HepG2 (cell line): ENCODE data around the gene CLPSL2. TPM values are rescaled to one million over a fixed set of nuclear protein-coding genes. Genes with fewer than 3 reads are reported as not detected.

Source experiments
- CCAR2 ChIP-seq: fragments of 200-400 bp; formaldehyde crosslinking; optimal IDR thresholded peaks from 2 replicates; pipeline ENCODE3; 2018; ENCODE audit warnings: low read depth, mild to moderate bottlenecking, low read length, moderate library complexity
- CHCHD3 ChIP-seq: sonication (generic); formaldehyde crosslinking; IDR thresholded peaks from 2 replicates; pipeline ENCODE4 v1.8.0; 2022; ENCODE audit warnings: mild to moderate bottlenecking, missing genetic modification reagents, moderate library complexity
- FOXA3 ChIP-seq: IDR thresholded peaks from 2 replicates; pipeline ENCODE4 v1.6.1; 2016; ENCODE audit warnings: missing genetic modification reagents, missing compliant biosample characterization
- HHEX ChIP-seq: IDR thresholded peaks from 2 replicates; pipeline ENCODE4 v1.6.1; 2016; ENCODE audit warnings: control low read depth
- MTF1 ChIP-seq: sonication (generic); formaldehyde crosslinking; IDR thresholded peaks from 2 replicates; pipeline ENCODE4 v1.5.0; 2020; ENCODE audit warnings: missing genetic modification reagents
- PPARG ChIP-seq: conservative IDR thresholded peaks from 2 replicates; pipeline ENCODE4 v1.6.1; 2016; ENCODE audit warnings: missing biosample characterization, missing genetic modification reagents
- SMC3 ChIP-seq: IDR thresholded peaks from 2 replicates; pipeline ENCODE4 v1.6.1; 2011; ENCODE audit warnings: low read length, improper control_type of control experiment
- ZBTB38 ChIP-seq: sonication (generic); formaldehyde crosslinking; IDR thresholded peaks from 2 replicates; pipeline ENCODE4 v1.5.1; 2020; ENCODE audit warnings: mild to moderate bottlenecking, missing genetic modification reagents
- ZNF121 ChIP-seq: sonication (generic); formaldehyde crosslinking; IDR thresholded peaks from 2 replicates; pipeline ENCODE4 v1.5.0; 2020; ENCODE audit warnings: mild to moderate bottlenecking, missing genetic modification reagents
- ZNF253 ChIP-seq: sonication (generic); formaldehyde crosslinking; IDR thresholded peaks from 2 replicates; pipeline ENCODE4 v1.8.0; 2022; ENCODE audit warnings: mild to moderate bottlenecking, missing genetic modification reagents, borderline replicate concordance
- ZNF530 ChIP-seq: sonication (generic); formaldehyde crosslinking; IDR thresholded peaks from 2 replicates; pipeline ENCODE4 v1.5.0; 2020; ENCODE audit warnings: low read depth, mild to moderate bottlenecking, missing genetic modification reagents
- ZNF557 ChIP-seq: sonication (generic); formaldehyde crosslinking; IDR thresholded peaks from 2 replicates; pipeline ENCODE4 v1.4.0; 2020; ENCODE audit warnings: missing genetic modification reagents
- polyA plus RNA-seq, 8 experiments: library from polyadenylated mRNA; depleted of rRNA in 3 of 8; stranded (reverse) in 7 of 8; unstranded in 1 of 8; fragments of >200 nt; fragmentation: Illumina TruSeq in 4 of 8; extraction: Trizol in 4 of 8; gene quantifications; 2 replicates each; pipeline versions ENCODE4 v1.2.1 to v1.2.3, GENCODE V29; 2011 to 2016; ENCODE audit warnings: low read depth in 4 of 8, missing spikeins in 1 of 8, mixed read lengths in 1 of 8; ENCODE audit not compliant: insufficient read depth in 1 of 8
- total RNA-seq, 5 experiments: library from RNA; depleted of rRNA; stranded (reverse); fragments of >200 nt; fragmentation: Illumina TruSeq; extraction: Trizol; gene quantifications; 2 replicates each; pipeline ENCODE4 v1.2.3, GENCODE V29; 2016; ENCODE audit warnings: low read depth in 1 of 5
- TF ChIP-seq, protein P1 (sequence below): sonication (generic); formaldehyde crosslinking; IDR thresholded peaks from 2 replicates; pipeline ENCODE4 v1.5.0; 2020; ENCODE audit warnings: mild to moderate bottlenecking, missing genetic modification reagents, borderline replicate concordance
- TF ChIP-seq, protein P2 (sequence below): IDR thresholded peaks from 2 replicates; pipeline ENCODE4 v1.6.1; 2016; ENCODE audit warnings: mild to moderate bottlenecking, missing biosample characterization, missing genetic modification reagents
- TF ChIP-seq, protein P3 (sequence below): sonication (generic); formaldehyde crosslinking; IDR thresholded peaks from 2 replicates; pipeline ENCODE4 v1.4.0; 2020; ENCODE audit warnings: low read depth, mild to moderate bottlenecking, missing genetic modification reagents
- TF ChIP-seq, protein P4 (sequence below): sonication (generic); formaldehyde crosslinking; IDR thresholded peaks from 2 replicates; pipeline ENCODE4 v1.4.0; 2020; ENCODE audit warnings: mild to moderate bottlenecking, missing genetic modification reagents

Gene CLPSL2
- total and polyA plus RNA-seq, 2 of the 13 experiments (the other 11 are each of a cell fraction or from before 2014, with no cell fraction given) = not detected

DNA sequence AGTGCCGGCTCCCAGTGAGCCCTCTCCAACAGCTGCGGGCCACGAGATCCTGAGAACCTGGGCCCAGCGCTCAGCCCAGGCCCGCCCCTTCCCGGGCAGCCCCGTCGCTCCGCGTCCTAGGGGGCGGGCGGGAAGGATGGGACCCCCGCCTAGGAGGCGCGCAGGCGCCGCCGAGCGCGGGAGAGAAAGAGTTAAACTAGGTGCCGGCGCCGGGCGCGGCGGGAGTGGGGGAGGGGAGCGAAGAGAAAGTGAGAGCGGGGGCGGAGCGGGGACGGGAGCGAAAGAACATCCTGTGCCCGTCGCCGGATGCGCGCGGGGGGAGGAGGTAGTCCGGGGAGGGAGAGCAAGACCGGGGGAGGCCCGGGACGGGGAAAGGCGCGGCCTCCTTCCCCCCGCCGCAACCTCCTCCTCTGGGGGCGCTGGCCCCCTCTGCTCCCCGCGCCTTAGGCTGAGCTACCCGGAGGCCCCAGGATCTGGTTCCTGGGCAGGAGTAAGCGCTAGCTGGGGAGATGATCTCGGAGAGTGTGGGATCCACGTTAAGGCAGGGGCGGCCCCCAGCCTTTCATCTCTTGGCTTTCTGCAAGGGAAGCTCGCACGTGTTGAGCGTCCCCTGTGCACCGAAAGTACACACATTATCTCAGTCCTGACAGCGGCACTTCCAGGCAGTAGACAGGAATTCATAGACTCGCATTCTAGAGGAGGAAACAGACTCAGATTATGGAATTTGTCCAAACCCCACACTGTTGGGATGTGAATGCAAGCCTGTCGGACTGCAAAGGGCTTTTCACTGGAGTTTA, 44.5 kb upstream of the CLPSL2 start (continued):
- TF ChIP-seq MTF1 (no peak), HHEX (no peak), ZNF557 (CRISPR knock-in tag) (peak; percentile 86), CHCHD3 (CRISPR knock-in tag) (no peak), ZNF121 (CRISPR knock-in tag) (0 out of 2 replicates have a peak, but pooled peaks have one; percentile 21), ZNF530 (CRISPR knock-in tag) (0 out of 2 replicates have a peak, but pooled peaks have one; percentile 58), FOXA3 (CRISPR knock-in tag) (peak; percentile 71), SMC3 (no peak), PPARG (CRISPR knock-in tag) (0 out of 2 replicates have a peak, but pooled peaks have one; percentile 20), CCAR2 (no peak), ZBTB38 (CRISPR knock-in tag) (peak; percentile 57), ZNF253 (peak; percentile 20; the same call in 1 of the 2 replicates)
- TF ChIP-seq, protein P1, sequence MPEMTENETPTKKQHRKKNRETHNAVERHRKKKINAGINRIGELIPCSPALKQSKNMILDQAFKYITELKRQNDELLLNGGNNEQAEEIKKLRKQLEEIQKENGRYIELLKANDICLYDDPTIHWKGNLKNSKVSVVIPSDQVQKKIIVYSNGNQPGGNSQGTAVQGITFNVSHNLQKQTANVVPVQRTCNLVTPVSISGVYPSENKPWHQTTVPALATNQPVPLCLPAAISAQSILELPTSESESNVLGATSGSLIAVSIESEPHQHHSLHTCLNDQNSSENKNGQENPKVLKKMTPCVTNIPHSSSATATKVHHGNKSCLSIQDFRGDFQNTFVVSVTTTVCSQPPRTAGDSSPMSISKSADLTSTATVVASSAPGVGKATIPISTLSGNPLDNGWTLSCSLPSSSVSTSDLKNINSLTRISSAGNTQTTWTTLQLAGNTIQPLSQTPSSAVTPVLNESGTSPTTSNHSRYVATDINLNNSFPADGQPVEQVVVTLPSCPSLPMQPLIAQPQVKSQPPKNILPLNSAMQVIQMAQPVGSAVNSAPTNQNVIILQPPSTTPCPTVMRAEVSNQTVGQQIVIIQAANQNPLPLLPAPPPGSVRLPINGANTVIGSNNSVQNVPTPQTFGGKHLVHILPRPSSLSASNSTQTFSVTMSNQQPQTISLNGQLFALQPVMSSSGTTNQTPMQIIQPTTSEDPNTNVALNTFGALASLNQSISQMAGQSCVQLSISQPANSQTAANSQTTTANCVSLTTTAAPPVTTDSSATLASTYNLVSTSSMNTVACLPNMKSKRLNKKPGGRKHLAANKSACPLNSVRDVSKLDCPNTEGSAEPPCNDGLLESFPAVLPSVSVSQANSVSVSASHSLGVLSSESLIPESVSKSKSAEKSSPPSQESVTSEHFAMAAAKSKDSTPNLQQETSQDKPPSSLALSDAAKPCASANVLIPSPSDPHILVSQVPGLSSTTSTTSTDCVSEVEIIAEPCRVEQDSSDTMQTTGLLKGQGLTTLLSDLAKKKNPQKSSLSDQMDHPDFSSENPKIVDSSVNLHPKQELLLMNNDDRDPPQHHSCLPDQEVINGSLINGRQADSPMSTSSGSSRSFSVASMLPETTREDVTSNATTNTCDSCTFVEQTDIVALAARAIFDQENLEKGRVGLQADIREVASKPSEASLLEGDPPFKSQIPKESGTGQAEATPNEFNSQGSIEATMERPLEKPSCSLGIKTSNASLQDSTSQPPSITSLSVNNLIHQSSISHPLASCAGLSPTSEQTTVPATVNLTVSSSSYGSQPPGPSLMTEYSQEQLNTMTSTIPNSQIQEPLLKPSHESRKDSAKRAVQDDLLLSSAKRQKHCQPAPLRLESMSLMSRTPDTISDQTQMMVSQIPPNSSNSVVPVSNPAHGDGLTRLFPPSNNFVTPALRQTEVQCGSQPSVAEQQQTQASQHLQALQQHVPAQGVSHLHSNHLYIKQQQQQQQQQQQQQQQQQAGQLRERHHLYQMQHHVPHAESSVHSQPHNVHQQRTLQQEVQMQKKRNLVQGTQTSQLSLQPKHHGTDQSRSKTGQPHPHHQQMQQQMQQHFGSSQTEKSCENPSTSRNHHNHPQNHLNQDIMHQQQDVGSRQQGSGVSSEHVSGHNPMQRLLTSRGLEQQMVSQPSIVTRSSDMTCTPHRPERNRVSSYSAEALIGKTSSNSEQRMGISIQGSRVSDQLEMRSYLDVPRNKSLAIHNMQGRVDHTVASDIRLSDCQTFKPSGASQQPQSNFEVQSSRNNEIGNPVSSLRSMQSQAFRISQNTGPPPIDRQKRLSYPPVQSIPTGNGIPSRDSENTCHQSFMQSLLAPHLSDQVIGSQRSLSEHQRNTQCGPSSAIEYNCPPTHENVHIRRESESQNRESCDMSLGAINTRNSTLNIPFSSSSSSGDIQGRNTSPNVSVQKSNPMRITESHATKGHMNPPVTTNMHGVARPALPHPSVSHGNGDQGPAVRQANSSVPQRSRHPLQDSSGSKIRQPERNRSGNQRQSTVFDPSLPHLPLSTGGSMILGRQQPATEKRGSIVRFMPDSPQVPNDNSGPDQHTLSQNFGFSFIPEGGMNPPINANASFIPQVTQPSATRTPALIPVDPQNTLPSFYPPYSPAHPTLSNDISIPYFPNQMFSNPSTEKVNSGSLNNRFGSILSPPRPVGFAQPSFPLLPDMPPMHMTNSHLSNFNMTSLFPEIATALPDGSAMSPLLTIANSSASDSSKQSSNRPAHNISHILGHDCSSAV (CRISPR knock-in tag) = no peak
- TF ChIP-seq, protein P2, sequence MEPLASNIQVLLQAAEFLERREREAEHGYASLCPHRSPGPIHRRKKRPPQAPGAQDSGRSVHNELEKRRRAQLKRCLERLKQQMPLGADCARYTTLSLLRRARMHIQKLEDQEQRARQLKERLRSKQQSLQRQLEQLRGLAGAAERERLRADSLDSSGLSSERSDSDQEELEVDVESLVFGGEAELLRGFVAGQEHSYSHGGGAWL (CRISPR knock-in tag) = peak; percentile 62; the same call in 1 of the 2 replicates
- TF ChIP-seq, protein P3, sequence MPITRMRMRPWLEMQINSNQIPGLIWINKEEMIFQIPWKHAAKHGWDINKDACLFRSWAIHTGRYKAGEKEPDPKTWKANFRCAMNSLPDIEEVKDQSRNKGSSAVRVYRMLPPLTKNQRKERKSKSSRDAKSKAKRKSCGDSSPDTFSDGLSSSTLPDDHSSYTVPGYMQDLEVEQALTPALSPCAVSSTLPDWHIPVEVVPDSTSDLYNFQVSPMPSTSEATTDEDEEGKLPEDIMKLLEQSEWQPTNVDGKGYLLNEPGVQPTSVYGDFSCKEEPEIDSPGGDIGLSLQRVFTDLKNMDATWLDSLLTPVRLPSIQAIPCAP (CRISPR knock-in tag) = no peak
- TF ChIP-seq, protein P4, sequence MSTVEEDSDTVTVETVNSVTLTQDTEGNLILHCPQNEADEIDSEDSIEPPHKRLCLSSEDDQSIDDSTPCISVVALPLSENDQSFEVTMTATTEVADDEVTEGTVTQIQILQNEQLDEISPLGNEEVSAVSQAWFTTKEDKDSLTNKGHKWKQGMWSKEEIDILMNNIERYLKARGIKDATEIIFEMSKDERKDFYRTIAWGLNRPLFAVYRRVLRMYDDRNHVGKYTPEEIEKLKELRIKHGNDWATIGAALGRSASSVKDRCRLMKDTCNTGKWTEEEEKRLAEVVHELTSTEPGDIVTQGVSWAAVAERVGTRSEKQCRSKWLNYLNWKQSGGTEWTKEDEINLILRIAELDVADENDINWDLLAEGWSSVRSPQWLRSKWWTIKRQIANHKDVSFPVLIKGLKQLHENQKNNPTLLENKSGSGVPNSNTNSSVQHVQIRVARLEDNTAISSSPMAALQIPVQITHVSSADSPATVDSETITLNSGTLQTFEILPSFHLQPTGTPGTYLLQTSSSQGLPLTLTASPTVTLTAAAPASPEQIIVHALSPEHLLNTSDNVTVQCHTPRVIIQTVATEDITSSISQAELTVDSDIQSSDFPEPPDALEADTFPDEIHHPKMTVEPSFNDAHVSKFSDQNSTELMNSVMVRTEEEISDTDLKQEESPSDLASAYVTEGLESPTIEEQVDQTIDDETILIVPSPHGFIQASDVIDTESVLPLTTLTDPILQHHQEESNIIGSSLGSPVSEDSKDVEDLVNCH (CRISPR knock-in tag) = no peak
